IMR-90 (cell line): ENCODE results near the gene MECP2. TPM values are rescaled to one million over a fixed set of nuclear protein-coding genes. Genes with fewer than 3 reads are reported as not detected.

Source experiments
- ATAC-seq: fragments of 200-7000 bp; cut with Tn5 transposase; 2 replicates; pipeline ENCODE4 v1.9.1; 2020; ENCODE audit warnings: low read depth, mild to moderate bottlenecking, moderate library complexity
- BruUV-seq: library from RNA; stranded (reverse); fragments of 400-500 nt; replicated peaks from 2 replicates; lab custom pipeline; 2021; lab: Mats Ljungman, UMichigan
- CTCF ChIA-PET: fragments of 300-600 bp; formaldehyde crosslinking; extraction: SDS; loops from one replicate; lab custom pipeline; 2021; ENCODE audit warnings: antibody characterized with exemption; lab: Yijun Ruan, JAX
- POLR2A ChIA-PET: fragments of 300-600 bp; sonication (Branson Sonifier 250); formaldehyde crosslinking; loops from one replicate; lab custom pipeline; 2022; ENCODE audit warnings: antibody characterized with exemption; ENCODE audit not compliant: unreplicated experiment; lab: Charles Lee
- DNase-seq: peaks from one replicate; pipeline ENCODE4 v3.0.0; 2013
- H2AFZ ChIP-seq: replicated peaks from 2 replicates; pipeline ENCODE3; 2013; ENCODE audit warnings: low read length, mild to moderate bottlenecking; ENCODE audit not compliant: poor library complexity
- H2AK5ac ChIP-seq: 2 replicates; pipeline ENCODE4 v1.6.1; 2013; ENCODE audit warnings: low read depth, low read length, inconsistent platforms
- H2AK9ac ChIP-seq: replicated peaks from 2 replicates; pipeline ENCODE3; 2013; ENCODE audit warnings: mild to moderate bottlenecking, low read depth, low read length, moderate library complexity; ENCODE audit not compliant: poor library complexity
- H2BK120ac ChIP-seq: 2 replicates; pipeline ENCODE4 v1.6.1; 2013; ENCODE audit warnings: low read depth, low read length, inconsistent platforms
- H2BK15ac ChIP-seq: 3 replicates; pipeline ENCODE4 v1.6.1; 2013; ENCODE audit warnings: low read depth, low read length, inconsistent platforms
- H2BK20ac ChIP-seq: 2 replicates; pipeline ENCODE4 v1.6.1; 2013; ENCODE audit warnings: low read depth, mild to moderate bottlenecking, inconsistent platforms, low read length, moderate library complexity
- H2BK5ac ChIP-seq: 2 replicates; pipeline ENCODE4 v1.6.1; 2013; ENCODE audit warnings: mild to moderate bottlenecking, low read depth, low read length, inconsistent platforms; ENCODE audit not compliant: poor library complexity, severe bottlenecking
- H3K14ac ChIP-seq: replicated peaks from 2 replicates; pipeline ENCODE4 v1.6.1; 2013; ENCODE audit warnings: low read depth, low read length, inconsistent platforms
- H3K18ac ChIP-seq: 2 replicates; pipeline ENCODE4 v1.6.1; 2013; ENCODE audit warnings: low read depth, low read length, control low read depth
- H3K23ac ChIP-seq: 2 replicates; pipeline ENCODE4 v1.6.1; 2013; ENCODE audit warnings: low read depth, low read length, inconsistent platforms
- H3K27ac ChIP-seq: 2 replicates; pipeline ENCODE4 v1.5.1; 2013; ENCODE audit warnings: mild to moderate bottlenecking, control low read depth, low read length; ENCODE audit not compliant: insufficient read depth
- H3K27me3 ChIP-seq: 2 replicates; pipeline ENCODE4 v1.6.1; 2013; ENCODE audit warnings: low read length; ENCODE audit not compliant: control insufficient read depth, insufficient read depth
- H3K36me3 ChIP-seq: 2 replicates; pipeline ENCODE4 v1.6.1; 2013; ENCODE audit warnings: low read length, mixed read lengths; ENCODE audit not compliant: control insufficient read depth, insufficient read depth
- H3K4ac ChIP-seq: 2 replicates; pipeline ENCODE4 v1.6.1; 2013; ENCODE audit warnings: low read depth, low read length, inconsistent platforms
- H3K4me1 ChIP-seq: 2 replicates; pipeline ENCODE4 v1.6.1; 2013; ENCODE audit warnings: low read length, mixed read lengths; ENCODE audit not compliant: control insufficient read depth, insufficient read depth
- H3K4me2 ChIP-seq: 2 replicates; pipeline ENCODE4 v1.6.1; 2013; ENCODE audit warnings: low read depth, mild to moderate bottlenecking, control low read depth, low read length, moderate library complexity
- H3K4me3 ChIP-seq: 2 replicates; pipeline ENCODE4 v1.5.1; 2013; ENCODE audit warnings: low read depth, mild to moderate bottlenecking, control low read depth, low read length, moderate library complexity; ENCODE audit not compliant: insufficient read depth
- H3K56ac ChIP-seq: 2 replicates; pipeline ENCODE4 v1.6.1; 2013; ENCODE audit warnings: low read length, inconsistent platforms; ENCODE audit not compliant: insufficient read depth; ENCODE audit errors: extremely low read depth
- H3K79me1 ChIP-seq, 2 experiments: 2 replicates each; pipeline ENCODE4 v1.6.1; 2013; ENCODE audit warnings: low read length in 2 of 2, inconsistent platforms in 1 of 2, low read depth in 1 of 2
- H3K9ac ChIP-seq: 2 replicates; pipeline ENCODE4 v1.6.1; 2013; ENCODE audit warnings: low read depth, low read length, control low read depth
- H3K9me1 ChIP-seq: 2 replicates; pipeline ENCODE4 v1.6.1; 2013; ENCODE audit warnings: low read length, inconsistent platforms; ENCODE audit not compliant: insufficient read depth
- H3K9me3 ChIP-seq: 2 replicates; pipeline ENCODE4 v1.6.1; 2013; ENCODE audit warnings: low read length; ENCODE audit not compliant: control insufficient read depth, insufficient read depth
- H4K20me1 ChIP-seq: 2 replicates; pipeline ENCODE4 v1.6.1; 2013; ENCODE audit warnings: low read length, inconsistent platforms; ENCODE audit not compliant: insufficient read depth
- H4K5ac ChIP-seq: 2 replicates; pipeline ENCODE4 v1.6.1; 2013; ENCODE audit warnings: mild to moderate bottlenecking, low read depth, low read length, control low read depth
- H4K8ac ChIP-seq, 2 experiments: 2 replicates each; pipeline ENCODE4 v1.6.1; 2013; ENCODE audit warnings: low read depth in 2 of 2, low read length in 2 of 2, control low read depth in 1 of 2, inconsistent platforms in 1 of 2
- H4K91ac ChIP-seq: 2 replicates; pipeline ENCODE4 v1.6.1; 2013; ENCODE audit warnings: low read depth, low read length, inconsistent platforms; ENCODE audit not compliant: insufficient read depth
- BHLHE40 ChIP-seq: fragments of 150-350 bp; IDR thresholded peaks from 2 replicates; pipeline ENCODE4 v1.6.1; 2016; ENCODE audit warnings: mild to moderate bottlenecking, low read depth, low read length
- CEBPB ChIP-seq: IDR thresholded peaks from 2 replicates; pipeline ENCODE4 v1.6.1; 2012; ENCODE audit warnings: low read depth, low read length, improper control_type of control experiment
- CHD1 ChIP-seq: IDR thresholded peaks from 2 replicates; pipeline ENCODE4 v1.6.1; 2012; ENCODE audit warnings: low read depth, low read length, improper control_type of control experiment
- ELK1 ChIP-seq: fragments of 150-350 bp; IDR thresholded peaks from 2 replicates; pipeline ENCODE4 v1.6.1; 2016; ENCODE audit warnings: low read depth, mild to moderate bottlenecking, low read length, moderate library complexity, borderline replicate concordance
- FOS ChIP-seq: fragments of 150-350 bp; IDR thresholded peaks from 2 replicates; pipeline ENCODE4 v1.6.1; 2016; ENCODE audit warnings: low read depth, low read length
- MAFK ChIP-seq: IDR thresholded peaks from 2 replicates; pipeline ENCODE4 v1.6.1; 2012; ENCODE audit warnings: low read depth, low read length, improper control_type of control experiment
- MAZ ChIP-seq: IDR thresholded peaks from 2 replicates; pipeline ENCODE4 v1.6.1; 2012; ENCODE audit warnings: low read depth, mild to moderate bottlenecking, low read length, improper control_type of control experiment, moderate library complexity, borderline replicate concordance
- NFE2L2 ChIP-seq: fragments of 150-350 bp; IDR thresholded peaks from 2 replicates; pipeline ENCODE4 v1.6.1; 2016; ENCODE audit warnings: low read depth, mild to moderate bottlenecking, low read length
- POLR2A ChIP-seq: IDR thresholded peaks from 2 replicates; pipeline ENCODE4 v1.6.1; 2012; ENCODE audit warnings: mild to moderate bottlenecking, low read depth, low read length
- RAD21 ChIP-seq: IDR thresholded peaks from 2 replicates; pipeline ENCODE4 v1.6.1; 2012; ENCODE audit warnings: low read length, improper control_type of control experiment
- RCOR1 ChIP-seq: IDR thresholded peaks from 2 replicates; pipeline ENCODE4 v1.6.1; 2012; ENCODE audit warnings: mild to moderate bottlenecking, low read length, improper control_type of control experiment; ENCODE audit not compliant: insufficient replicate concordance
- RFX5 ChIP-seq: IDR thresholded peaks from 2 replicates; pipeline ENCODE4 v1.8.0; 2012; ENCODE audit warnings: low read depth, mild to moderate bottlenecking, low read length, moderate library complexity
- SMC3 ChIP-seq: fragments of 150-350 bp; IDR thresholded peaks from 2 replicates; pipeline ENCODE4 v1.6.1; 2016; ENCODE audit warnings: low read depth, mild to moderate bottlenecking, antibody characterized with exemption, low read length, moderate library complexity
- USF2 ChIP-seq: fragments of 150-350 bp; IDR thresholded peaks from 2 replicates; pipeline ENCODE4 v1.6.1; 2017; ENCODE audit warnings: mild to moderate bottlenecking, antibody characterized with exemption, low read length, low read depth
- WGBS, 2 experiments: methylation state at CpG; one replicate each; pipeline versions ENCODE4 v1.1.5 to v1.1.7; 2013; ENCODE audit warnings: missing lambda C conversion rate in 2 of 2; ENCODE audit not compliant: insufficient read length in 1 of 2; ENCODE audit errors: extremely low coverage in 2 of 2; 5-methylcytosine and 5-hydroxymethylcytosine counted together
- dilution Hi-C: fragments of 300-500 bp; cut with HindIII; formaldehyde crosslinking; loops from one replicate; pipeline ENCODE4 v1.14.3; 2018; ENCODE audit warnings: low sequenced_read_pairs; ENCODE audit not compliant: unreplicated experiment
- in situ Hi-C: fragments of 300-500 bp; cut with MboI; formaldehyde crosslinking; loops from 3 replicates; pipeline ENCODE4 v1.14.3; 2019; ENCODE audit warnings: low sequenced_read_pairs, inconsistent platforms, mixed read lengths
- intact Hi-C: fragments of 100-400 bp; cut with micrococcal nuclease; formaldehyde crosslinking; loops from 2 replicates; pipeline ENCODE4 v1.10.0; 2022
- polyA plus RNA-seq, 3 experiments: library from polyadenylated mRNA; depleted of rRNA; stranded (reverse); fragments of >200 nt; gene quantifications; 2 replicates each; pipeline ENCODE4 v1.2.3, GENCODE V29; 2012; ENCODE audit warnings: low replicate concordance in 1 of 3
- total RNA-seq: library from RNA; depleted of rRNA; stranded (reverse); fragments of >200 nt; gene quantifications from 2 replicates; pipeline ENCODE4 v1.2.3, GENCODE V29; 2012

The MECP2 gene
- total and polyA plus RNA-seq, 2 of the 4 experiments (the other 2 are of a cell fraction) = 8.4 to 10.1 TPM

GRCh38 chrX:154006947-154007346, 90.6 kb downstream of the MECP2 start:
- no peak overlapping the region for H2AFZ ChIP-seq
- no peak overlapping the region for H3K56ac ChIP-seq
- H3K4me1 ChIP-seq = peaks cover 2% of the 10 kb centered on the region
- no peak overlapping the region for H3K9ac ChIP-seq
- H2BK5ac ChIP-seq = no peak overlapping the region
- peaks cover 1% of the 10 kb centered on the region for H3K36me3 ChIP-seq
- no peak overlapping the region for H2BK20ac ChIP-seq
- H3K79me1 ChIP-seq = no peaks in the 10 kb centered on the region; a peak in 1 of 4 replicates
- H2AK9ac ChIP-seq = no peak overlapping the region
- H3K4me2 ChIP-seq = no peak overlapping the region
- H3K27ac ChIP-seq = no peak overlapping the region
- H2BK120ac ChIP-seq = no peak overlapping the region
- ChIA-PET POLR2A (no interaction called here), CTCF (no interaction called here)
- H4K20me1 ChIP-seq = no peaks in the 10 kb centered on the region
- H4K5ac ChIP-seq = no peak overlapping the region
- no peaks in the 10 kb centered on the region for H3K9me3 ChIP-seq
- dilution Hi-C loops = no loop called here
- H4K91ac ChIP-seq = no peak overlapping the region
- no peaks in the 10 kb centered on the region for H3K27me3 ChIP-seq
- no peak overlapping the region for H3K4me3 ChIP-seq
- no peak overlapping the region for H4K8ac ChIP-seq
- no peak overlapping the region for H2BK15ac ChIP-seq
- no peak for DNase-seq
- no peak overlapping the region for H3K23ac ChIP-seq
- no peak for TF ChIP-seq POLR2A
- no peak for TF ChIP-seq MAZ
- TF ChIP-seq CEBPB = no peak
- TF ChIP-seq BHLHE40 = no peak
- no peak for TF ChIP-seq CHD1
- no peak for TF ChIP-seq USF2
- no peak for TF ChIP-seq RFX5
- no peak for TF ChIP-seq ELK1
- TF ChIP-seq MAFK = no peak
- TF ChIP-seq RAD21 = no peak
- TF ChIP-seq NFE2L2 = no peak
- no peak for TF ChIP-seq FOS
- TF ChIP-seq SMC3 = no peak
- no peak for TF ChIP-seq RCOR1
- H3K4ac ChIP-seq = no peak overlapping the region
- no peak for ATAC-seq
- WGBS, 2 experiments = 92% methylated on average over 15 of the region's 20 CpGs; no CpG with 5 or more reads in 1 of the 2 experiments
- intact Hi-C loops = no loop called here
- no TSS peak for BruUV-seq
- in situ Hi-C loops = no loop called here
- H3K9me1 ChIP-seq = no peaks in the 10 kb centered on the region
- H2AK5ac ChIP-seq = no peak overlapping the region
- no peak overlapping the region for H3K18ac ChIP-seq
- no peak overlapping the region for H3K14ac ChIP-seq
